Measurements from ENCODE around the gene DCLRE1B. TPM values are rescaled to one million over a fixed set of nuclear protein-coding genes. Genes with fewer than 3 reads are reported as not detected.
A peak's percentile ranks its signal among the peaks of the same experiment; 100 is the strongest.

Gene DCLRE1B
- total RNA-seq = 1 to 10 TPM; 5.4 to 9.5 TPM

- peak within 1 kb of the TSS; percentile 78 to 94 for H3K9ac ChIP-seq (ENCODE audit: low read depth in 2 of 2, low read length in 2 of 2)
- no peaks in the 10 kb centered on the region for H3K36me3 ChIP-seq
- no peaks in the 10 kb centered on the region for H3K27me3 ChIP-seq
- intact Hi-C loops (cut with DNase I) = loop anchor here (2.0 kb wide), 2 partner anchors 24 to 68 kb away; partner anchors contain the start of gene HIPK1
- peak; percentile 99 for DNase-seq
- peak; percentile 42 for TF ChIP-seq CTCF (IDR thresholded peaks at IDR 0.05)
- no peaks in the 10 kb centered on the region for H3K9me3 ChIP-seq
- H3K4me1 ChIP-seq = peaks cover 10% of the 10 kb centered on the region
- H3K4me3 ChIP-seq = peak within 1 kb of the TSS; percentile 58
- peak within 1 kb of the TSS; percentile 93 for H3K27ac ChIP-seq
These were observed at the start of gene DCLRE1B, which contains the start of gene AP4B1 for GRCh38 chr1:113904674-113905434. Gene DCLRE1B (plus strand): TSS chr1:113905326. CDS start chr1:113905587, 261 bp downstream. Gene AP4B1 (minus strand): TSS chr1:113904799. CDS start chr1:113904717, 82 bp downstream.

- no peaks in the 10 kb centered on the region for H3K36me3 ChIP-seq
- H3K27me3 ChIP-seq = no peaks in the 10 kb centered on the region
- intact Hi-C loops (cut with DNase I) = no loop called here
- H3K9ac ChIP-seq (ENCODE audit: low read depth in 2 of 2, low read length in 2 of 2) = no peak overlapping the region
- no peak overlapping the region for H3K4me3 ChIP-seq
- no peak for DNase-seq
- TF ChIP-seq CTCF (IDR thresholded peaks at IDR 0.05) = no peak
- no peaks in the 10 kb centered on the region for H3K9me3 ChIP-seq
- no peak overlapping the region for H3K27ac ChIP-seq
- no peaks in the 10 kb centered on the region for H3K4me1 ChIP-seq
These were observed 49.3 kb upstream of the DCLRE1B start for GRCh38 chr1:113855630-113856400.

GRCh38 chr1:113856401-113856790, 48.7 kb upstream of the DCLRE1B start:
- Histone ChIP-seq H3K9me3 (no peaks in the 10 kb centered on the region), H3K9ac (ENCODE audit: low read depth in 2 of 2, low read length in 2 of 2) (no peak overlapping the region), H3K36me3 (no peaks in the 10 kb centered on the region), H3K4me3 (no peak overlapping the region), H3K27ac (no peak overlapping the region), H3K27me3 (no peaks in the 10 kb centered on the region), H3K4me1 (no peaks in the 10 kb centered on the region)
- no peak for TF ChIP-seq CTCF (IDR thresholded peaks at IDR 0.05)
- intact Hi-C loops (cut with DNase I) = no loop called here
- no peak for DNase-seq

- no peak for DNase-seq
- TF ChIP-seq CTCF (IDR thresholded peaks at IDR 0.05) = no peak
- Histone ChIP-seq H3K9ac (ENCODE audit: low read depth in 2 of 2, low read length in 2 of 2) (no peak overlapping the region), H3K27me3 (no peaks in the 10 kb centered on the region), H3K27ac (no peak overlapping the region), H3K9me3 (no peaks in the 10 kb centered on the region), H3K4me1 (no peaks in the 10 kb centered on the region), H3K4me3 (no peak overlapping the region), H3K36me3 (no peaks in the 10 kb centered on the region)
- intact Hi-C loops (cut with DNase I) = no loop called here
These were observed 47.4 kb upstream of the DCLRE1B start for GRCh38 chr1:113857776-113858175.

- TF ChIP-seq CTCF (IDR thresholded peaks at IDR 0.05) = no peak
- Histone ChIP-seq H3K4me3 (no peak overlapping the region), H3K9ac (ENCODE audit: low read depth in 2 of 2, low read length in 2 of 2) (no peak overlapping the region), H3K4me1 (no peaks in the 10 kb centered on the region), H3K27me3 (no peaks in the 10 kb centered on the region), H3K36me3 (no peaks in the 10 kb centered on the region), H3K9me3 (no peaks in the 10 kb centered on the region), H3K27ac (no peak overlapping the region)
- intact Hi-C loops (cut with DNase I) = no loop called here
- DNase-seq = no peak
These were observed 46.7 kb upstream of the DCLRE1B start for GRCh38 chr1:113858418-113858817.

Measured in colonic mucosa (tissue), 4 donors.